Measurements from ENCODE around the gene MFAP5.

The MFAP5 gene, protein sequence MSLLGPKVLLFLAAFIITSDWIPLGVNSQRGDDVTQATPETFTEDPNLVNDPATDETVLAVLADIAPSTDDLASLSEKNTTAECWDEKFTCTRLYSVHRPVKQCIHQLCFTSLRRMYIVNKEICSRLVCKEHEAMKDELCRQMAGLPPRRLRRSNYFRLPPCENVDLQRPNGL

DNA sequence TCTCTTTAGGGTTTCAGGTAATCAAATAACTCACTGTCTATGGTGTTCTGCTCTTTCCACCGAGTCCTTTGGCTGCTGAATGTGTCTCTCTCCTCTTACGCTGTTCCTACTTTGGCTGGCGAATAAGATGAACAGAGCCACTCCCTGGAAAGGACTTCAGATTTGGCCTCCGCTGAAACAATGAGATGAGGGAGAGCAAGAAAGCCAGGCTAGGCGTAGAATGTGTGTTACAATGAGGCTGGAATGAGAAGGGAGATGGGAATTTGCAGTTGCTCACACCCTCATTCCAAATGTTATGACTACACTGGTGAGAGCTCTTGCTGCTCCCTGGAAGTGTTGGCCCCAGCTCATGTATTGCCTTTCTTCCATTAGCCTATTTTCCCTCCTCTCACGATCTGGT lies at the start of gene MFAP5:
TSS of gene MFAP5 (minus strand) at position 234 of the 400 bp plus-strand sequence. CDS start 722 bp downstream, outside the sequence.
- no peak for ATAC-seq
- no peaks in the 10 kb centered on the region for H3K27me3 Mint-ChIP-seq
- no peak within 1 kb of the TSS for H3K27ac Mint-ChIP-seq
- H3K4me3 Mint-ChIP-seq, result no peak within 1 kb of the TSS
- peaks cover 12% of the 10 kb centered on the region for H3K4me1 Mint-ChIP-seq
- no peaks in the 10 kb centered on the region for H3K9me3 Mint-ChIP-seq
- H3K36me3 Mint-ChIP-seq, result peaks cover 4% of the 10 kb centered on the region

- no peak overlapping the region for H3K27ac Mint-ChIP-seq
- H3K4me3 Mint-ChIP-seq, result no peak overlapping the region
Measured at GRCh38 chr12:8709124-8709830, 46.7 kb upstream of the MFAP5 start.

DNA sequence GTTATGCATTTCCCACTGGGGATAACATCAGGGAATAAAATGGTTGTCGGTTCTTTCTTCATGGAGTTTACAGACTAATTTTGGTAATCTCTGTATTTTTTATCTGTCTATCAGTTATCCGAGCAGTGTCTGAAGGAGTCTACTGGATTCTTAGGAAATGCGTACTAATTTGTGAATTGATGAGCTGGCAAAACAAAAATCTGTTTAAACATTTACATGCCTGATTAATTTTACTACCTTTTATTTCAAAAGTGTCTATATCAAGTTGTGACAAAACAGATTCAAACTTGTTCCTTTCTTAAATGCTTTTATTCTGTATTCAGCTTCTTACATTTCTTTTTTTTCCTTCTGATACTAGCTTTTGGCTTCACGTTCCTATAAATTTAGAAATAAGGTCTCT lies 39.5 kb upstream of the MFAP5 start:
- Mint-ChIP-seq H3K4me3 (no peak overlapping the region), H3K27me3 (no peaks in the 10 kb centered on the region), H3K9me3 (no peaks in the 10 kb centered on the region), H3K36me3 (peaks cover 11% of the 10 kb centered on the region), H3K27ac (no peak overlapping the region), H3K4me1 (peaks cover 25% of the 10 kb centered on the region)
- no peak for ATAC-seq

More at GRCh38 chr12:8709124-8709830, 46.7 kb upstream of the MFAP5 start:
- Mint-ChIP-seq H3K27me3 (no peaks in the 10 kb centered on the region), H3K4me1 (peaks cover 19% of the 10 kb centered on the region), H3K36me3 (no peaks in the 10 kb centered on the region), H3K9me3 (no peaks in the 10 kb centered on the region)
- peak; percentile 56 for ATAC-seq

DNA sequence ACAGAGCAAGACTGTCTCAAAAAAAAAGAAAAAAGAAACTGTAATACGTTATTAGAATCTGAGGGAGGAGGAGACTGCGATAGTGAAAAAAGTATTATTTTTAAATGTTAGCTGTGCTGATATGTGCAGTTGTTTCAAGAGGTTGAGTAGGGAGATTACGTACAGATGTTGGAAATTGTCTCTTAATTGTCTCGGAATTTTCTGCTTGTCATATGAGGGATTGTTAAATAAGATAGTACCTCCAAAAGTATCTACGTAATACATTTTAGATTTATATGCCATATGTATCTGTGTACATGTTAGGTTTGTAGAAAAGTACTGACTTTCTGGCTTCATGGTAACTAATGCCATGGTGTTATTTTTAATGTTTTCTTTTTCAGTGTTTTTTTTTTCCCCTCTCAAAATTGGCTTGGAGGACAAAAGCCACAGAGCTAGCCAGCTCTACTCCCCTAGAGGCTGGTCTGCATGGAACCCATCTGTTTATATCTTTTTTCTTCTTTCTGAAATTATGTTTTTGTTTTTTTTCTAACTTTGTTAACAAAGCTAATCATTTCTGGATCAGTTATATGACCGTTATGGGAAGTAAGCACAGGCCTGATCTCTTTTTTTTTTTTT lies 38.5 kb upstream of the MFAP5 start:
- ATAC-seq, result no peak
- Mint-ChIP-seq H3K27me3 (no peaks in the 10 kb centered on the region), H3K9me3 (no peaks in the 10 kb centered on the region), H3K4me3 (no peak overlapping the region), H3K4me1 (peaks cover 33% of the 10 kb centered on the region), H3K36me3 (peaks cover 11% of the 10 kb centered on the region), H3K27ac (no peak overlapping the region)

GRCh38 chr12:8699714-8700113 lies 37.1 kb upstream of the MFAP5 start:
- H3K27me3 Mint-ChIP-seq, result no peaks in the 10 kb centered on the region

DNA sequence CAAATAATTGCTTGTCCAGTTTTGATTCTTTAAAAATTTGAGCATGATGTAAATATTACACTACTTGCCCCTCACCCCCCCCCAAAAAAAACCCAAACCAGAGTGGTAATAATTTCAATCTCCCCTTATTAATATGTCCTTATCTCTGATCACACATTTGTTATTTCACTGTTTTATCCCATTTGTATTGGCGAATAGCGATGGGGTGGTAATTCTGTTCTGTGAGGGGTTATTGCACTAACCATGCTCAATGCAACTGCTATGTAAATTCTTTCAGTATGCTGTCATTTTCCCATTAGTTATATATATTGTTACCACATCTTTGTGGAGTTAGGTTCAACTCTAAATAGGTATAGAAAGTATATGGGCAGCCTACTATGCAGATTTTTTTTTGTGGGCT lies 36.3 kb upstream of the MFAP5 start:
- no peak for ATAC-seq
- Mint-ChIP-seq H3K36me3 (peaks cover 11% of the 10 kb centered on the region), H3K27ac (peak overlapping the region; percentile 99), H3K9me3 (no peaks in the 10 kb centered on the region), H3K27me3 (no peaks in the 10 kb centered on the region), H3K4me3 (peak overlapping the region; percentile 99), H3K4me1 (peaks cover 33% of the 10 kb centered on the region)

More at GRCh38 chr12:8699714-8700113, 37.1 kb upstream of the MFAP5 start:
- Mint-ChIP-seq H3K27ac (peak overlapping the region; percentile 22), H3K4me3 (peak overlapping the region; percentile 57), H3K36me3 (peaks cover 11% of the 10 kb centered on the region), H3K4me1 (peaks cover 33% of the 10 kb centered on the region), H3K9me3 (no peaks in the 10 kb centered on the region)
- no peak for ATAC-seq

DNA sequence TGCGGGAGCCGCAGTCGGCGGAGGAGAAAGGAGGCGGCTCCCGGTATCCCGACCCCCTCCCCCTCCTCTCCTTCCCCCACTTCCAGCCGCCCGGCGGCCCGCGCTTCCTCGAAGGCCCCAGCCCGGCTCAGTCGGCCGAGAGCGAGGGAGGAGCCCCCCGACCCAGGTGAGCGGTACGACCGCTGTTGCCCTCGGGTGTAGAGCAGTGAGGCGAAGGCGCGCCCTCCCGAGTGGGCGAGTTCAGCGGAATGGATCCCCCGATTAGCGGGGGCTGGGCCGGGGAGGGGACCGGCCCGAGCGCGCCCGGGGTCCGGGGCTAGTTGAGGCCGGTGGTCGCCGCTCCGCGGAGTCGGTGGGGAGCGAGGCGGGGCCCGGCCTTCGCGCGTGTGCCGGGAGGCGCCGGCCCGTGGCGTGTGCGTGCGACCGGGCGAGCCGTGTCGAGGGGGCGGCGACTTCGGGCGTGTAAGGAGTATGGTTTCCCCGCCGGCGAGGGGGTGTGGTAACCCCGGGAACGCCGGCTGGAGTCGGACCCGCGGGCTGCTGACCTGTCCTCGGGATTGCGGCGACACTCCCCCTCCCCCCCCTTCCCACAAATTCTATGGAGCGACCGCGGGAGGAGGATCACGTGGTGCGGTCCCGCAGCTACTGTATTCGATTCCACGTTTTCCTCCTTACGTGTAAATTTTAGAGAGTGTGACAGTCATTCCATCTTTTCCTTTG lies 35.7 kb upstream of the MFAP5 start:
- Mint-ChIP-seq H3K9me3 (no peaks in the 10 kb centered on the region), H3K4me1 (peaks cover 33% of the 10 kb centered on the region), H3K27me3 (no peaks in the 10 kb centered on the region), H3K36me3 (peaks cover 11% of the 10 kb centered on the region), H3K4me3 (peak overlapping the region; percentile 99), H3K27ac (peak overlapping the region; percentile 99)
- ATAC-seq, result peak; percentile 81

- Mint-ChIP-seq H3K27ac (peak within 1 kb of the TSS; percentile 99), H3K27me3 (no peaks in the 10 kb centered on the region), H3K4me1 (peaks cover 40% of the 10 kb centered on the region), H3K4me3 (peak within 1 kb of the TSS; percentile 99), H3K9me3 (no peaks in the 10 kb centered on the region), H3K36me3 (peaks cover 11% of the 10 kb centered on the region)
- ATAC-seq, result peak; percentile 93
Measured at GRCh38 chr12:8697476-8698131, 35.0 kb upstream of the MFAP5 start, which contains the start of gene RIMKLB. Gene RIMKLB, plus strand, starts transcription at chr12:8697991. Its CDS starts 15,876 bp downstream, at chr12:8713867.

DNA sequence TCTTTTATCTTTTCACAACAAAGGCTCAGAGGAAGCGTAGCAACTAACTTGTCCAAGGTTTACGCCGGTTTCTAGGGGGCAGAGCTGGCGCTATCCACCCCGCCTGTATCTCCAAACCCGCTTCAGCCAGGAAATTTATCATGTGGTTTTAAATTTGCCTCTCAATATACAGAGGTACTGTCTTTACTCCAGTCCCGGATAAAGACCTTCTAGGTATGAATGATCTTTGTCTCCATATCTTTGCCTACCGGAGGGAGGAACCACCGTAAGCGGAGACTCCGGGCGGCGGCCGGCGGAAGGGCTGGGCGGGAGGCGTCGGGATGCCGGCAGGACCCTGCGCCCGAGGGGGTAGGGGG lies 34.5 kb upstream of the MFAP5 start:
- no peaks in the 10 kb centered on the region for H3K27me3 Mint-ChIP-seq
- H3K9me3 Mint-ChIP-seq, result no peaks in the 10 kb centered on the region
- peaks cover 11% of the 10 kb centered on the region for H3K36me3 Mint-ChIP-seq
- H3K4me1 Mint-ChIP-seq, result peaks cover 45% of the 10 kb centered on the region
- ATAC-seq, result peak; percentile 35
- peak overlapping the region; percentile 99 for H3K27ac Mint-ChIP-seq
- H3K4me3 Mint-ChIP-seq, result peak overlapping the region; percentile 99

GRCh38 chr12:8696442-8697090 lies 33.9 kb upstream of the MFAP5 start:
- no peak for ATAC-seq
- H3K4me3 Mint-ChIP-seq, result peak overlapping the region; percentile 99
- H3K9me3 Mint-ChIP-seq, result no peaks in the 10 kb centered on the region
- H3K27me3 Mint-ChIP-seq, result no peaks in the 10 kb centered on the region
- H3K4me1 Mint-ChIP-seq, result peaks cover 47% of the 10 kb centered on the region
- peak overlapping the region; percentile 99 for H3K27ac Mint-ChIP-seq
- peaks cover 11% of the 10 kb centered on the region for H3K36me3 Mint-ChIP-seq

DNA sequence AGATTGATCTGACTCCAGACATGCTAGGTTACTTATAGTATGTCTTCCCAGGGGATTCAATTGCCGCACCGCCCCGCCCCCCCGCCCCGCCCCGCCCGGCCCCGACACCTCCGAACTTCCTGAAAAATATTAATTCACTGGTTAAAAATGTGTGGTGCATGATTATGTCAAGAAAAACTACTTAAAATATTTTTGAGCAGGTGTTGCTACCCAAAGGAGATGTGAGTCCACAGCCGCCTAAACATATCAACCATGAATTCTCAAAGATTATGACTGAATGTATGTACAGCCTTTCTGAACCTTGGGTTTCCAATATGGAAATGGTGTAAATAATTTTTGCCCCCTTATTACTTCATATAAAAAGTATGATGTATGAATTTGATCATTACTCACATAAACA lies 32.5 kb upstream of the MFAP5 start:
- ATAC-seq, result no peak
- no peak overlapping the region for H3K4me3 Mint-ChIP-seq
- H3K36me3 Mint-ChIP-seq, result peaks cover under 1% of the 10 kb centered on the region
- no peaks in the 10 kb centered on the region for H3K9me3 Mint-ChIP-seq
- H3K4me1 Mint-ChIP-seq, result peaks cover 39% of the 10 kb centered on the region
- no peak overlapping the region for H3K27ac Mint-ChIP-seq
- H3K27me3 Mint-ChIP-seq, result peaks cover 1% of the 10 kb centered on the region

GRCh38 chr12:8692573-8692972 lies 29.9 kb upstream of the MFAP5 start:
- H3K9me3 Mint-ChIP-seq, result no peaks in the 10 kb centered on the region
- H3K4me3 Mint-ChIP-seq, result no peak overlapping the region

GRCh38 chr12:8689681-8690080 lies 27.1 kb upstream of the MFAP5 start:
- Mint-ChIP-seq H3K27ac (no peak overlapping the region), H3K4me1 (peaks cover 14% of the 10 kb centered on the region), H3K4me3 (no peak overlapping the region), H3K9me3 (no peaks in the 10 kb centered on the region), H3K36me3 (no peaks in the 10 kb centered on the region), H3K27me3 (peaks cover 9% of the 10 kb centered on the region)
- ATAC-seq, result no peak

More at GRCh38 chr12:8692573-8692972, 29.9 kb upstream of the MFAP5 start:
- Mint-ChIP-seq H3K4me1 (peaks cover 24% of the 10 kb centered on the region), H3K27me3 (peaks cover 9% of the 10 kb centered on the region), H3K36me3 (no peaks in the 10 kb centered on the region), H3K27ac (peak overlapping the region; percentile 20)
- ATAC-seq, result no peak

DNA sequence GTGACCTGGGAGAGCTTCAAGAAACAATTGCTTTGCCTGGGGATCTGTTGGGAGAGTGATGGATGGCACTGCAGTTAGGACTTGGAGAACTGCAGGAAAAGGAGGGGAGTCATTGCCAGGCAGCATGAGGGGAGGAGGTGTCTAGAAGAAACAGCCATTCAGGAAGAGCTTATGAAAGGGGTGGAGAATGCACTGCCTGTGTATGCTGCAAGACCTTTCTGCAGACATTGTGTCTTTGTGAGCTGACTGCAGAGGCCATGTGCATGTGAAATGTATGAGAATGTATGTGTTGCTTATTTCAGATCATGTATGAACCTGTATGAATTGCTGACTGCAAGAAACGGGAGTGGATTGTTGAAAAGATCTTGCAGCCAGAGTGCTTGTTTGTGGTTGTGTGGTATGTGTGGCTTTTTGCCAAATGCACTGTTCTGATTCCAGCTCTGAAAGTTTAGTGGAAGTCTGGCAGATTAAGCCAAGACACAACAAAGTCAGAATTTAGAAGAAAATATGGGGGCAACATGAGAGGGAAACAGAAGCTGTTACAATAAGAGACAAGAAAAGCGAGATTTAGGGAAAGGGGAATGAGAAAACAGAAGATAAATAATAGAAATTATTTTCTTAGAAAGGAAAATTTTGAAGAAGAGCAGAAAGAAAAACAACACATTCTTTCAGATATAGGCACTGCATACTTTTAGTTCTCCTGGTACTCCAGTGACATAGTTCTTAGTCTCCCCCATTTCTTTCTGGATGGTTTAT lies 25.4 kb upstream of the MFAP5 start:
- Mint-ChIP-seq H3K4me3 (no peak overlapping the region), H3K27me3 (peaks cover 9% of the 10 kb centered on the region)
- ATAC-seq, result no peak

More for the DNA sequence above, 25.4 kb upstream of the MFAP5 start:
- no peaks in the 10 kb centered on the region for H3K9me3 Mint-ChIP-seq
- H3K27ac Mint-ChIP-seq, result no peak overlapping the region
- no peaks in the 10 kb centered on the region for H3K36me3 Mint-ChIP-seq
- H3K4me1 Mint-ChIP-seq, result peaks cover 11% of the 10 kb centered on the region
